HG03280 (cell line): Measurements from ENCODE around the gene METTL21C.

Experiments
- ATAC-seq: cut with Tn5 transposase; IDR thresholded peaks from one replicate; pipeline ENCODE4 v1.9.1; 2021; ENCODE audit warnings: mild to moderate bottlenecking, moderate library complexity; ENCODE audit not compliant: unreplicated experiment

The METTL21C gene

DNA sequence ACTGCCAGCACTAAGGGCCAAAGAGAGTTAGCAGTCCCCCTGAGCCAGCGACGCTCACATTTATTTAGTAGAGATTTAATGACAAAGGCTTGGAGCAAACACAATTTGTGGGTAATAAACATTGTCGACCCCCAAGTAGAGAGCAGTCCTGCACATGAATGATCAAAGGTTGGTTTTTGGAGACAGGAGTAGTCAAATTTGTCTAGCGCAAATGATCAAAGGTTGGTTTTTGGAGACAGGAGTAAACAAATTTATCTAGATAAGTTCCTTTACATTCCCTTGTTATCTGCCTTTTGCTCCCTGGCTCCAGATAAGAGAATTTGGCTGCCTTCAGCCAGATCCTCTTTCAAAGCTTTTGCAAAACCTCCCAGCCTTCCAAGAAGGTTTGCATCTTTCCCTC, 26.9 kb downstream of the METTL21C start:
- no peak for ATAC-seq

DNA sequence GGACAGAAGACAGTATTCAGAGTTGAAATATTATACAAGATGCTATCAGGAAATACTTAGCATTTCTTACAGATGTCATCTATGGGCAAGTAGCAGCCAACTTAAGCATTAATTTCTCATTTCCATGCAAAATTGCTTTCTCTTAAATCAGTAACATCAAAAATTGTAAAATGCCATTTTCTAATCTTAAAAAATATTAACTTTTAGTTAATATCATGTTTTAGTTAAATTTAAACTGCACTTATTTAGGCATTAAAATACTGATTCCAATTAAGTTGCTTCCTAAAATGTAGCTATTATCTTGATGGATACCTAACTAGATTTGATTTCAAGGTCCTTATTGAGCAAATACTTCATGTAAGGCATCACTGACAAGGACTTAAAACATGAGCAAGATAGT, 27.8 kb downstream of the METTL21C start:
- no peak for ATAC-seq

DNA sequence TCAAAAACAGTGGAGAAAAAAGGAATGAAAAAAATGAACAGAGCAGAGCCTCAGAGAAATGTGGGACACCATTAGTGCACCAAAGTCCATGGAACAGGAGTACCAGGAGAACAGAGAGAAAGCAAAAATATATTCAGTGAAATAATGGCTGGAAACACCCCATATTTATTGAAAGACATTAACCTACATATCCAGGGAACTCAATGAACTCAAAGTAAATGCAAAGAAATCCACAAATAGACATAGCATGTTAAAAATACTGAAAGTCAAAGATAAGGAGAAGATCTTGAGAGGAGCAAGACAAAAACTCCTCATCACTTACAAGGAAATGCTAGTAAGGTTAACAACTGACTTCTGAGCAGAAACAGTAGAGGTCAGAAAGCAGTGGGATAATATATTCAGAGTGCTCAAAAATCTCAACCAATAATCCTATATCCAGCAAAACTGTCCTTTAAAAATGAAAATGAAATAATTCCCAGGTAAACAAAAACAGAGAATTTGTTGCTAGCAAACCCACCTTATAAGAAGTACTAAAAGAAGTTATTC, 35.6 kb downstream of the METTL21C start:
- no peak for ATAC-seq

DNA sequence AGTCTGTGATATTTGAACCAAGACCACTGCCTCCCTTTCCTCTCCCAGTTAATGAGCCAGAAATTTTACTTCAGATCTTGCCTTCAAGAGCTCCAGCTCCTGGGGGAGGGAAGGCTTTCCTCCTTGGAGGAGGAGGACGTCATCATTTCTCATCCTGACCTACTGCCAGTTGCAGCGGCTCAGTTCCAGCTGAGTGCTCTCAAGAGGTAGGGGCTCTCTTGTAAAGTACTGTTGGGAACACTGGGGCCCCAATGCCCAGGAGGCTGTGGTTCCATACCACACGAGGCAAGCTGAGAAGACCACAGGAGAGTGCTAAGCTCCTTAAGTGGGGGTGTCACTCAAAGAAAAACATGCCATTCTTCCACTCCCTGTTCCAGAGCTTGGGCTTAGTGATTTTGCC, 36.2 kb downstream of the METTL21C start:
- ATAC-seq, result no peak

DNA sequence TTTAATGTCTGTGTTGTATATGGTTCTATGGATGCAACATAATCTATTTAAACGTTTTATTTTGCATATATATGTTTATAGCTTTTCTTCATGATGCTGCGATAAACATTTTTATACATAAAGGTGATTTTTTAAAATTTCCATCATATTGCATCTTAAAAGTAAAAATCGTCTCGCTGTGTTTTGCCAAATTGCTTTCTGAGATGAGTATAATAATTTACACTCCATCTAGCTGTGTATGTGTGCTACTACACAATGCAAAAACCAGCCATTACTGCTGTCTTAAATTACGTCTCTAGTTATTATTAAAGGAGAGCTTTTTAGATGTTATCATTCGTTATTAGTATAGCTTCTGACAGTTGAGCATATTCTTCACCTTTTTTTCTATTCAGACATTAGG, 37.2 kb downstream of the METTL21C start:
- ATAC-seq, result no peak

DNA sequence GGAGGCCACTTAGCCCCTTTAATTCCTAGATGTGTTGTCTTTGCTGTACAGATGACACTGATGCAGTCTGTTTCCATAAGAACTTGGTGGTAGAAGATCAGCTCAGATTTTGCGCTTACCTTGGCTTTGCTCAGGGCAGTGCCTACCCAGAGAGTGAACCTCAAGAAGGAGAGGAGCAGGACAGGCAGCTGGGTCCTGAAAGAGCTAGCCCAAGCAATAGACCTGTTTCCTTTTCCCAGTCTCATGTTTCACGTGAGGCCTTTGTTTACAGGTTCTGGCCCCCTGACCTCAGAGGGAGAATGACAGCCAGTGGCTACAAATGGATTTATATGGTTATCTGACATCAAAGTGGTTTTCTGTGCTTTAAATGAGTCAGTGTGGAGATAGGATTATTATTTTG, 40.1 kb downstream of the METTL21C start:
- ATAC-seq, result no peak

DNA sequence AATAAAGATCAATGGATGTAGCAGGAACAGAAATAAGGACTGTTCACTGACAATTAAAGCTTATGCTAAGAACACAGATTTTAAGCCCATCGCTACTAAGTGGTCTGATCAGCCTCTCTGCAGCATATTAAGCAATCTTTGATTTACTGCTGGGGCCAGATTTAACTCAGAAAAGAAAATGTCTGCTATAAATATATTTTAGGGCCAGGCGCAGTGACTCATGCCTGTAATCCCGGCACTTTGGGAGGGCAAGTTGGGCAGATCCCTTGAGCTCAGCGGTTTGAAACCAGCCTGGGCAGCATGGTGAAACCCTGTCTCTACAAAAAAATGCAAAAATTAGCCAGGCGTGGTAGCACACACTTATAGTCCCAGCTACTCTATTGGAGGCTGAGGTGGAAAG, 43.0 kb downstream of the METTL21C start:
- ATAC-seq, result no peak

DNA sequence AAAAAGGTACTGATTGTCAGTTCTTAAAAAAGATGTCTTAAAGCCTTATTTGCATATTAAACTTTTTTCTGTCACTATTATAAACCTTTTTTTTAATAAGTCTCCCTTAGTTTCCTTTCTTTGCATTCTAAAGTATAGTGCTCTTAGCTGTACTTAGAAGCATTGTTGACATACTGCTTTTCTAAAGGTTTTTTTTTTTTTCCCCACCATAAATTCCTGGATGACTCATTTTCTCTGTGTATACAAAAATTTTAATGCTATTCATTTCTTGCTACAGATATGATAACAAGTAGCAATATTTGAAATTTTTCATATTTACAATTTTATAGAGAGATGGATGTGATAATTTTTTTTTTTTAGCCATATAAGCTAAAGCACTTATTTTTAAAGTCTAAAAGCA, 43.5 kb downstream of the METTL21C start:
- no peak for ATAC-seq

DNA sequence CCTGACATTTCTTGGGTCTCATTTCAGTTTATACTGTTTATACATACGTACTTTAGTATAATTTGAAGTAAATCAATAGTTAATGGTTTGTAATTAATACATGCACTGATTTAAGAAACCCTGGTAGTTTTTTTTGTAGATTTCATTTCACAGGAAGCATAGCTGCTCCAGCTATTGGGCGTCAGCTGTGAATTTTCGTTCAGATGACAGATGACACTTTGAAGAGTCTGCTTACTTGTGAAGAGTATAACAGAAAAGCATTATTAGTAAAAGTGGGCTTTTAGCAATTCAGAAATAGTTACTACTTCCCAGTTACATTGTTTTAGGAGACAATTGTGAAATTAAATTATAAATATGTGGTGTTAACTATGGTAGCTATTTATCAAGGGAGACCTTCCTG, 44.4 kb downstream of the METTL21C start:
- no peak for ATAC-seq

DNA sequence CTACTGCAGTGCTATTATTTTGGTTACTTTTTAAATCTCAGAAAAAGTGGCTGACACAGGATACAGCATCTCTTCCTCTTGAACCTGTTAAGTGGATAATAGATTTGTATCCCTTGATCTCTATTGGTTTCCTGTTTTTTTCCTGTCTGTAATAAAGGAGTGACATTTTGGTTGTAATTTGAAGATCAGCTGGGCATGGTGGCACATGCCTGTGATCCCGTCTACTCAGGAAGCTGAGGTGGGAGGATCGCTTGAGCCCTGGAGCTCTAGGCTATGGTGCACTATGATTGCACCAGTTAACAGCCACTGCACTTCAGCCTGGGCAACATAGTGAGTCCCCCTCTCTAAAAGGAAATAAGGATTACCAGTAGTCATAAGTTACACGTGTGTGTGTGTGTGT, 46.8 kb downstream of the METTL21C start:
- ATAC-seq, result no peak

DNA sequence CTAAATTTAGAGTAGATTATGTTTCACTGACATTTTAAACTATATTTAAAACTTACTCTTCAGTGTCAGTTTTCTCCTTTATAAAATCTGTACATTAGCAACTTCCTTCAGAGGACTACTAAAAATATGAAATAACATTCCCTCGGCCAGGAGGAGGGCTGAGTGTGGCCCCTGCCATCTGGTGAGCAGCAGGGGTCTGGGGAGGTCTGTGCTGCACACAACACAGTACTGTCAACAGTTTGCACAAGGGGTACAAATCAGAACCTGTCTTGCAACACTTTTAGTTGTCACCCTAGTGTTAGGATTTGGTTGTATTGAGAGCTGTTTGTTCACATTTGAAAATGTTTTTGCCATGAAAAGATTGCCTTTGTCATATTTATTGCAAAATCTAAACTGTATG, 49.1 kb downstream of the METTL21C start:
- no peak for ATAC-seq

DNA sequence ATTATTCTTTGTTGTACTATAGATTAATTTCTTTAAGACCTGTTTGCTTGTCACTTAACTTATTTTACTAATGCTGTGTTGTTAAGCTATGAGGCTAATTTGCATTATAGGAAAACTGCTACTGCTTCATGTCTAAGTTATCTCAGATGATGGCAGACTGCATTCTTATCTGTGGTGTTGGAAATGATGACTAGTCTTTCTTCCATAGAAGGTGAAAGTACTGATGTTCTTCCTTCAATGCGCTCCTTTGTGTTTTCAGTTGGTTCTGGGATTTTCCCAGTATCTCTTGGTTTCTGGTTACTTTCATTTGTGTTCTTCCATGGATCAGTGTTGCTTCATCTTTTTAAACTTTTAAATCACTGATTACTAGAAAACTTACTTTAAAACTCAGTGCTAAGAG, 51.2 kb downstream of the METTL21C start:
- no peak for ATAC-seq

DNA sequence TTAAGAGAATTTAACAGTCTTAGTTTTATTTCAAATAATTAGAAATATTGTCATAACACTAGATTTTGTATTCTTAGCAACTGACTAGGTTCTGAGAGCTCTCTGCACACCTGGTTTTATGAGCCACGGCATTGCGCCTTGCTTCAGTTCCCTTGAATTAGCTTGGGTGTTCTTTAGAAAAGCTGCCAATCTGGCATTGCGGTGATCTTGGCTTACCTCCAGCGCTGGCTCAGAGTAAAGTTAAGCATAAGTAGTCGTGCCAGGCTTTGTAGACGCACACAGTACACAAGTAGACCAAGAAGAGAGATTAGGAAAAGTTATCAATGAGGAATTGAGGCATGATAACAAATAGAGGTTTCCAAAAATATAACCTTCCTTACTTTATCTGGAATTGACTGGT, 52.4 kb downstream of the METTL21C start:
- ATAC-seq, result no peak

DNA sequence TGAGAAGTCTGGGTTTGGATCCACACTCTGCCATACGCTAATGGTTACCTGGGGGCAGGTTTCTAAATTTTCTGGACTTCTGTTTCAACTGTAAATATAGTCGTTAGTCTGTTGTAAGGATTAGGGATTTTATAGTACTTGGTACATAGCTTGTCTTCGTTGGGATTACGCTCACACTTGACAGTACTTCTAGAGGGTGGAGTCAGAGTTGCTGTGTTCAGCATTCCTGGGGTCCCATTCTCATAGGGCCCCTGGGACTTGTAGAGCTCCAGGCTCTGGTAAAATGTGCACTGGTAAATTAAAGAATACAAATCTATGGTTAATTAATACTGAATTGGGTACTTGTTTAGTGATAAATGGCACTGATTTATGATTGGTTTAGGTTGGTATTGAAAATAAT, 52.8 kb downstream of the METTL21C start:
- no peak for ATAC-seq

DNA sequence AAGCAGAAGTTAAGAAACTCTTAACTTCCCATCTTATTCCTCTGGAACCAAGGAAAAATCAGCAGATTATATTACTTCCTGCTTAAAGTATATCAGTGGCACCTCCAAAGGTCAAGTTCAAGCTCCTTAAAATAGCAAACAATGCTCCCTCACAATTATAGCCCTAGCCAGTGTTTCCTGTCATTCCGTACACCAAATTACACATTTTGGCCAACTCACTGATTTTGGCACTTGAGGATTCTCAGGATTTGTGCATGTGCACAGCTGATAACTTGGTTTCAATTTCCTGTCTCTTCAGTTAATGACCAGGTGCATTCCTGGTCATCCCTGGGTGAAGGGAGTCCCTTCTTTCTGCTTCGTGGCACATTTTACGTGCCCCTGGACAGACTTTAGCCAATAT, 56.1 kb downstream of the METTL21C start:
- no peak for ATAC-seq
